GM21717 (cell line): ENCODE results near the gene ADAMTSL1.

Experiments
- ATAC-seq: cut with Tn5 transposase; IDR thresholded peaks from one replicate; pipeline ENCODE4 v1.9.1; 2021; ENCODE audit warnings: mild to moderate bottlenecking, moderate library complexity; ENCODE audit not compliant: unreplicated experiment

ADAMTSL1 gene

GRCh38 chr9:18891946-18892670 is 418.2 kb downstream of the ADAMTSL1 start:
- ATAC-seq = no peak

GRCh38 chr9:18893046-18893445 is 419.1 kb downstream of the ADAMTSL1 start:
- ATAC-seq = no peak

GRCh38 chr9:18893491-18893890 is 419.5 kb downstream of the ADAMTSL1 start:
- ATAC-seq = no peak

- no peak for ATAC-seq
Observed at GRCh38 chr9:18896004-18896403, 422.1 kb downstream of the ADAMTSL1 start.

GRCh38 chr9:18896531-18897179 is 422.7 kb downstream of the ADAMTSL1 start:
- ATAC-seq = peak; percentile 54

GRCh38 chr9:18903450-18903849 is 429.5 kb downstream of the ADAMTSL1 start:
- ATAC-seq = no peak

- no peak for ATAC-seq
Observed at GRCh38 chr9:18905028-18905882, 431.3 kb downstream of the ADAMTSL1 start.

GRCh38 chr9:18905883-18906629 is 432.1 kb downstream of the ADAMTSL1 start:
- no peak for ATAC-seq

- peak; percentile 47 for ATAC-seq
Observed at GRCh38 chr9:18906656-18907395, 432.9 kb downstream of the ADAMTSL1 start.

GRCh38 chr9:18907927-18908625 is 434.1 kb downstream of the ADAMTSL1 start:
- no peak for ATAC-seq

- no peak for ATAC-seq
Observed at GRCh38 chr9:18909140-18910018, 435.4 kb downstream of the ADAMTSL1 start.

GRCh38 chr9:18910435-18910834 is 436.5 kb downstream of the ADAMTSL1 start:
- no peak for ATAC-seq

- ATAC-seq = no peak
Observed at GRCh38 chr9:18910916-18911315, 437.0 kb downstream of the ADAMTSL1 start.

GRCh38 chr9:18911714-18912342 is 437.9 kb downstream of the ADAMTSL1 start:
- ATAC-seq = no peak

GRCh38 chr9:18920141-18921084 is 446.5 kb downstream of the ADAMTSL1 start:
- ATAC-seq = no peak

GRCh38 chr9:18921366-18922075 is 447.6 kb downstream of the ADAMTSL1 start:
- ATAC-seq = no peak
